MCF 10A (cell line): ENCODE results near the gene FOXP4. TPM values are rescaled to one million over a fixed set of nuclear protein-coding genes. Genes with fewer than 3 reads are reported as not detected.

Experiments
- BruUV-seq: library from RNA; stranded (reverse); fragments of 400-500 nt; replicated peaks from 2 replicates; lab custom pipeline; 2021; lab: Mats Ljungman, UMichigan
- CTCF ChIA-PET: fragments of 300-600 bp; sonication (Branson Sonifier 250); formaldehyde crosslinking; extraction: SDS; loops from one replicate; lab custom pipeline; 2021; ENCODE audit warnings: antibody characterized with exemption, inconsistent platforms; lab: Yijun Ruan, JAX
- POLR2A ChIA-PET: fragments of 300-600, 350-650 bp; sonication (Branson Sonifier 250); formaldehyde crosslinking; extraction: SDS; loops from one replicate; lab custom pipeline; 2020; ENCODE audit warnings: antibody characterized with exemption, inconsistent platforms; lab: Yijun Ruan, JAX
- DNase-seq: peaks from one replicate; pipeline ENCODE4 v3.0.0-alpha.2; 2018; ENCODE audit not compliant: unreplicated experiment
- H3K27ac Mint-ChIP-seq: one replicate; pipeline ENCODE4 v1.8.0; 2022; ENCODE audit warnings: mild to moderate bottlenecking, low read depth, mixed read lengths; ENCODE audit not compliant: unreplicated experiment
- H3K27me3 Mint-ChIP-seq: one replicate; pipeline ENCODE4 v1.8.0; 2022; ENCODE audit warnings: mixed read lengths; ENCODE audit not compliant: insufficient read depth, unreplicated experiment
- H3K36me3 Mint-ChIP-seq: one replicate; pipeline ENCODE4 v1.8.0; 2022; ENCODE audit warnings: mild to moderate bottlenecking, moderate library complexity, mixed read lengths; ENCODE audit not compliant: insufficient read depth, unreplicated experiment
- H3K4me1 Mint-ChIP-seq: one replicate; pipeline ENCODE4 v1.8.0; 2022; ENCODE audit warnings: mixed read lengths; ENCODE audit not compliant: insufficient read depth, unreplicated experiment
- H3K4me3 Mint-ChIP-seq: one replicate; pipeline ENCODE4 v1.8.0; 2022; ENCODE audit warnings: mild to moderate bottlenecking, moderate library complexity, mixed read lengths; ENCODE audit not compliant: unreplicated experiment
- H3K9me3 Mint-ChIP-seq: one replicate; pipeline ENCODE4 v1.8.0; 2022; ENCODE audit warnings: mixed read lengths; ENCODE audit not compliant: unreplicated experiment
- CTCF ChIP-seq: fragments of 200-600 bp; IDR thresholded peaks from one replicate; pipeline ENCODE4 v1.8.0; 2022; ENCODE audit warnings: antibody characterized with exemption, mild to moderate bottlenecking; ENCODE audit not compliant: unreplicated experiment
- intact Hi-C: fragments of 100-400 bp; cut with micrococcal nuclease; formaldehyde crosslinking; loops from 2 replicates; pipeline ENCODE4 v1.14.1; 2022
- total RNA-seq: library from RNA; stranded (reverse); gene quantifications from 2 replicates; pipeline ENCODE4 v1.2.3, GENCODE V29; 2022

The FOXP4 gene
- total RNA-seq, 1 experiment from 2014 or later, result 16.5 TPM

- POLR2A ChIA-PET, result no interaction called here
- no peak for TF ChIP-seq CTCF
- Mint-ChIP-seq H3K9me3 (no peaks in the 10 kb centered on the region), H3K27me3 (peaks cover 30% of the 10 kb centered on the region), H3K4me3 (no peak overlapping the region), H3K27ac (no peak overlapping the region), H3K36me3 (no peaks in the 10 kb centered on the region), H3K4me1 (no peaks in the 10 kb centered on the region)
- intact Hi-C loops, result no loop called here
- no TSS peak for BruUV-seq
- CTCF ChIA-PET, result interaction anchor here (0.6 kb wide), 1 partner anchor 505 kb away, joined by 3 read pairs; no protein-coding TSS in a partner anchor
- no peak for DNase-seq
Observed at GRCh38 chr6:41498968-41499599, 47.1 kb upstream of the FOXP4 start.

- Mint-ChIP-seq H3K4me3 (no peak overlapping the region), H3K9me3 (no peaks in the 10 kb centered on the region), H3K36me3 (no peaks in the 10 kb centered on the region), H3K4me1 (peaks cover 10% of the 10 kb centered on the region), H3K27ac (no peak overlapping the region), H3K27me3 (peaks cover 35% of the 10 kb centered on the region)
- ChIA-PET POLR2A (no interaction called here), CTCF (interaction anchor here (0.7 kb wide), 1 partner anchor 31 kb away, joined by 4 read pairs; no protein-coding TSS in a partner anchor)
- no peak for DNase-seq
- no TSS peak for BruUV-seq
- TF ChIP-seq CTCF, result no peak
- intact Hi-C loops, result no loop called here
Observed at GRCh38 chr6:41500561-41500960, 45.6 kb upstream of the FOXP4 start.

DNA sequence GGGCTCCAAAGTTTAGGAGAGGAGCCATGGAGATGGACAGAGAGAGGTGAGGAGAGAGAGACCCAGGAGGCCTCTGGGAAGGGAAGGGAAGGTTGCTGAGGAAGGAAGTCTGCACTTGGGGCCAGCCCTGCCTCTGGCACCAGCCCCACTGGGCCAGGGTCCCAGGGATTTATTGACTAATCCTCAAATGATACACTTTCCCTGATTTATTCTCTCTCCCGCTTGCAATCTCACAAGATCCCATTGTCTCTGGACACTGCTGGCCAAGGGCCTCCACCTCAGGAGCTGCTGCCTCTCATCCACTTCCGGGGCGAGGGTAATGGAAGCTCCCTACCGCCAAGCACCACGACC, 43.6 kb upstream of the FOXP4 start:
- Mint-ChIP-seq H3K9me3 (no peaks in the 10 kb centered on the region), H3K27me3 (peaks cover 45% of the 10 kb centered on the region), H3K4me1 (peaks cover 11% of the 10 kb centered on the region), H3K27ac (no peak overlapping the region), H3K4me3 (no peak overlapping the region), H3K36me3 (no peaks in the 10 kb centered on the region)
- CTCF ChIA-PET, result no interaction called here
- TF ChIP-seq CTCF, result no peak
- intact Hi-C loops, result no loop called here
- no peak for DNase-seq
- BruUV-seq, result no TSS peak
- POLR2A ChIA-PET, result no interaction called here

- ChIA-PET POLR2A (no interaction called here), CTCF (interaction anchor here (0.7 kb wide), 1 partner anchor 15 kb away, joined by 5 read pairs; no protein-coding TSS in a partner anchor)
- intact Hi-C loops, result no loop called here
- BruUV-seq, result no TSS peak
- Mint-ChIP-seq H3K9me3 (no peaks in the 10 kb centered on the region), H3K4me3 (no peak overlapping the region), H3K36me3 (no peaks in the 10 kb centered on the region), H3K27ac (no peak overlapping the region), H3K27me3 (peaks cover 45% of the 10 kb centered on the region), H3K4me1 (peaks cover 11% of the 10 kb centered on the region)
- DNase-seq, result no peak
- no peak for TF ChIP-seq CTCF
Observed at GRCh38 chr6:41502917-41503671, 43.1 kb upstream of the FOXP4 start.
